ENCODE results near the gene SHISAL1.

DNA sequence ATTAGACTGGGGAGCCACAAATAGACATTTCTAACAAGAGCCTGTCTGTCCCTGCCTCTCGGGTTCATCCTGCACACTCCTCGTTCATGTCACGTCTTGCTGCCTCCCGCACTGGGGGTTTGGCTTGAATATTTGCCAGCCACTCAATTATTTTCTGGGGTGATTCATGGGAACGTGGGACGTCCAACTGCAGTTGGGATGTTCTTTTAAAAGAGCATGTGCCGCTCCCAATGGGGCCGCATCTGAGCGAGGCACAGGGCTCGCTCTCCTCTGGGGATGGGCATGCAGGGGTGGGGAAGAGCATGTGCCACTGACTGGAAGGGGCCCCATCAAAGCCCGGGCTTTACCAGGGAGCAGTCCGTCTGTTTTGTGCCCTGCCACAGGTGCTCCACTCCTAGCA is 88.6 kb downstream of the SHISAL1 start:
- TF ChIP-seq, protein P1, sequence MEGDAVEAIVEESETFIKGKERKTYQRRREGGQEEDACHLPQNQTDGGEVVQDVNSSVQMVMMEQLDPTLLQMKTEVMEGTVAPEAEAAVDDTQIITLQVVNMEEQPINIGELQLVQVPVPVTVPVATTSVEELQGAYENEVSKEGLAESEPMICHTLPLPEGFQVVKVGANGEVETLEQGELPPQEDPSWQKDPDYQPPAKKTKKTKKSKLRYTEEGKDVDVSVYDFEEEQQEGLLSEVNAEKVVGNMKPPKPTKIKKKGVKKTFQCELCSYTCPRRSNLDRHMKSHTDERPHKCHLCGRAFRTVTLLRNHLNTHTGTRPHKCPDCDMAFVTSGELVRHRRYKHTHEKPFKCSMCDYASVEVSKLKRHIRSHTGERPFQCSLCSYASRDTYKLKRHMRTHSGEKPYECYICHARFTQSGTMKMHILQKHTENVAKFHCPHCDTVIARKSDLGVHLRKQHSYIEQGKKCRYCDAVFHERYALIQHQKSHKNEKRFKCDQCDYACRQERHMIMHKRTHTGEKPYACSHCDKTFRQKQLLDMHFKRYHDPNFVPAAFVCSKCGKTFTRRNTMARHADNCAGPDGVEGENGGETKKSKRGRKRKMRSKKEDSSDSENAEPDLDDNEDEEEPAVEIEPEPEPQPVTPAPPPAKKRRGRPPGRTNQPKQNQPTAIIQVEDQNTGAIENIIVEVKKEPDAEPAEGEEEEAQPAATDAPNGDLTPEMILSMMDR (IDR thresholded peaks at IDR 0.05) = no peak
- TF ChIP-seq POLR2A (IDR thresholded peaks at IDR 0.05) = no peak

Data from Peyer's patch (tissue), 4 donors.